Retina (tissue), 1 donor: Measurements from ENCODE around the gene ORMDL3.

Source experiments
- DNase-seq: peaks from one replicate; pipeline ENCODE4 v3.0.0-alpha.2; 2016

ORMDL3 gene

GRCh38 chr17:39927101-39927928 is at the start of gene ORMDL3, which contains the start of gene LRRC3C:
Gene ORMDL3 (minus strand): TSS chr17:39927601. CDS start chr17:39924203, 3,398 bp downstream.
Gene LRRC3C (plus strand): TSS chr17:39927732. CDS start chr17:39941524, 13,792 bp downstream.
- peak; percentile 99 for DNase-seq

DNA sequence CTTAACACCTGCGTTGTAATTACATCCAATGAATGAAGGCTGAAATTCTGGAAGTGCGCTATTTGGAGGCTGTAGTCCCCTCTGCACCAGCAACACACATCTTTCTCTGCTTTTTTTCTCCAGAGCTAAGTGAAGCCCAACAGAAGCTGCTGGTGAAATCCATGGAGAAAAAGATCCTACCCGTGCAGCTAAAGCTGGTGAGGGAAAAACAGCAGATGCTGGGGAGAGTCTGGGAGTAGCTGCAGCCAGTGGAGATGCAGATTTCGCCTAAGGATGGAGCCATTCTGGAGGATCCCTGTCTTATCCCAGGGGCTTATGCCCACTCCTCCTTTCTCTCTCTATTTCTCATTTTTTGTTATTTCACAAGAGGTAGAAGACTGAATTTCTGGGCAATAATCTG is 48.4 kb upstream of the ORMDL3 start:
- DNase-seq = no peak

DNA sequence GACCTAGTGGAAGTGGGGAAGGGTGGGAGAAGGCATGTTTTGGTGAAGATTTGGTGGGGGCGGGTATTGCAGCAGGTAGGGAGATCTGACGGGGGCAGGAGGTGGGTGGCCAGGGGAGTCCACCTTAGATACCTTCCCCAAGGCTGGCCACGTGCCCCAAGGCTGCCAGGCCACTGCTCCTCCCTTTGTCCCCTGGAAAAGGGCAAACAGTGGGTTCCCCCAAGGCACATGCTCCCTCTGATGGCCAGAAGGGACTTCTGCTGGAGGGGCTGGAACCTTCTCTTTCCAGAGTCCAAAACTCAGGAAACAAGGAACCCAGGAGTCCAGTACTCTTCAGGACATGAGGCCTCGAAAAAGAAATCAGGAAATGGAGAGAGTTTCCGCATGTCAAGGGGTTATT is 47.0 kb upstream of the ORMDL3 start:
- no peak for DNase-seq

GRCh38 chr17:39973496-39973895 is 46.1 kb upstream of the ORMDL3 start:
- DNase-seq = no peak

GRCh38 chr17:39972271-39972670 is 44.9 kb upstream of the ORMDL3 start:
- DNase-seq = no peak

GRCh38 chr17:39971076-39971603 is 43.7 kb upstream of the ORMDL3 start:
- no peak for DNase-seq

GRCh38 chr17:39970157-39970692 is 42.8 kb upstream of the ORMDL3 start:
- DNase-seq = no peak

- DNase-seq = no peak
These were observed 42.0 kb upstream of the ORMDL3 start for GRCh38 chr17:39969375-39969774.

GRCh38 chr17:39968761-39969160 is 41.4 kb upstream of the ORMDL3 start:
- DNase-seq = no peak

- DNase-seq = no peak
These were observed 39.4 kb upstream of the ORMDL3 start for GRCh38 chr17:39966771-39967170.

DNA sequence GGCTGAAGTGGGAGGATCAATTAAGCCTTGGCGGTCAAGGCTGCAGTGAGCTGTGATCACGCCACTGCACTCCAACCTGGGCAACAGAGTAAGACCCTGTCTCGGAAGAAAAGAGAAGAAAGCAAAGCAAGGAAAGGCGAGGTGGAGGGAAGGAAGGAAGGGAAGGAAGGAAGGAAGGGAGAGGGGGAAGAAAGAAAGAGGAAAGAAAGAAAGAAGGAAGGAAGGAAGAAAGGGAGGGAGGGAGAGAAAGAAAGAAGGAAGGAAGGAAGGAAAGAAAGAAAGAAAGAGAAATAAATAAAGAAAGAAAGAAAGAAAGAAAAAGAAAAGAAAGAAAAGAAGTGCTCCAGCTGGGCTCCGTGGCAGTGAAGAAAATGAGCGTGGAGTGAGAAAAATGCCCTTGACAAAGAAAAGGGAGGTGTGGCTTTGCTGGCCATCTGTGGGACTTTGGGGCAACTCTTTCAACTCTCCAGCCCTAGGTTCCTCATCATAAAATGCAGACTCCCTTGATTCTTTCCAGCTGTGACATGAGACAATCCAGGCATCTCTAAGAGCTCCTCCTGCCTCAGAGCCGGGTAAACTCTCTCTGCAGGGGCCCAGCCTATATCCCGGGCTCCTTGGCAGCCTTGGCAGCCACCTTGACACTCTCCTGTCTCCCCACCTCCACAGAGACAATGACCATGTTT is 37.8 kb upstream of the ORMDL3 start:
- DNase-seq = no peak

DNA sequence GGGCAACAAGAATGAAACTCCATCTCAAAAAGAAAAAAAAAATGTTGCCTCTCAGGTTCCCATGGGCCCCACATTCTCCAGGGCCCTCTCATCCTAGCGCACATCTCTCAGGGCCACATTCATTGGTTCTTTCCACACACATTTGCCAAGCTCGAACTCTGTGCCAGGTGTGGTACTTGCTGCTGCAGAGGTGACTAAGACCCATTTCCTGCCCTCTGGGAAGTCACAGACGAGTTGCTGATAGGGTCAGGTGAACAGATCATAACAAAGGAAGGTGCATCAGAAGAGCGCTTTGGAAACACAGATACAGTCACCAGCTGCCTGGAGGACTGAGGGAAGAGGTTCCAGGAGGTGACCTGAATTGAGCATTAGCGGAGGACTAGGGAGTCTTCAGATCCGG is 36.4 kb upstream of the ORMDL3 start:
- no peak for DNase-seq

- no peak for DNase-seq
These were observed 35.3 kb upstream of the ORMDL3 start, which contains the start of gene GSDMA for GRCh38 chr17:39962642-39963220. Gene GSDMA (plus strand): TSS chr17:39963004. CDS start chr17:39965688, 2,684 bp downstream.

DNA sequence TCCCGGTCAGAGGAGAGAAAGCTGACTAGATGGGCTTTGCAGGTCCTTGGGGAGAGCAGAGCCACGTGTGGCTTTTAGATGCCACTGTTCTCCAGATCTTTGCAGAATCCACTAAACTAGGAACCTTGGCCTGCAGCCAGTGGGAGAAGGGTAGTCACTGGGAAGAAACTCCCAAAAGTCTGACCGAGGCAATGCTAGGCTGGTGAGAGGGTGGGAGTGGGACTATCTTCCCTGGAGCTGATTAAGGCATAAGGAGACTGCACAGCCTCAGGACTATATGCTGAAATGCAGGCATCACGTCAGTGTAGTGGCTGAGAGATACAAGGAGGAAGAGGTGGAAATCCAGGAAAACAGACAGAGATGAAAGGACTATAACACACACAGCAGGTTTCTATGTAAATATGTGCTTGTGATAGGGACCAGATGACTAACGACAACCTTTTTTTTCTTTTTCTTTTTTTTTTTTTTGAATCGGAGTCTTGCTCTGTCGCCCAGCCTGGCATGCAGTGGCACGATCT is 33.2 kb upstream of the ORMDL3 start:
- DNase-seq = no peak

DNA sequence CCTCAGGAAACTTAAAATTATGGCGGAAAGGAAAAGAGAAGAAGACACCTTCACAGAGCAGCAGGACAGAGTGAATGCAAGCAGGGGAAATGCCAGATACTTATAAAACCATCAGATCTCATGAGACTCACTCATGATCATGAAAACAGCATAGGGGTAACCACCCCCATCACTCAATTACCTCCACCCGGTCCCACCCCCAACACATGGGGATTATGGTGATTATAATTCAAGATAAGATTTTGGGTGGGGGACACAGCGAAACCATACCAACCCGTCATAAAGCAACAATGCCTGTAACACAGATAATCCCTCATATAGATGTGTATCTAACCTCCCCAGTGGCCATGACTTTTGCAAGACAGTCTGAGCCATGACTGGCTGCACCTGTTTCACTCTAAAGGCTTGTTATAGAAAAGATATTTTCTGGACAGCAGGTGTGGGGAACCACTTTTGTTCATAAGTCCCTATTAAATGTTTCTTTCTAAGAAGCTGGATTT is 28.4 kb upstream of the ORMDL3 start:
- DNase-seq = no peak

DNA sequence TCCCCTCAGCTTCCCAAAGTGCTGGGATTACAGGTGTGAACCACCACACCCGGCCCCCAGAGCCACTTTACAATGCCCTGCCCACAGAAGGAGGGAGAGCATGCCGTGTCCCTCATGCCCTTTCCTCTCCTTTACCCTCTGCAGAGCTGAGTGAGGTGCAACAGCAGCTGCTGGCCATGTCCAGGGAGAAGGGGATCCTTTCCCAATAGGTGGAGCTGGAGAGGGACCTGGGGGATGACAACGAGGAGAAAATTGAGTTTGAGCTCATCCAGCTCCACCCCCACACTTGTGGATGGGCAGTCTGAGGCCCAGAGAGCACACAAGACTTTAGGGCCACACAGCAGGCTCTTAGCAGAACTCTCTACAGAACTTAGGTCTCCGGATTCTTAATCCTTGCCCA is 27.5 kb upstream of the ORMDL3 start:
- no peak for DNase-seq

DNA sequence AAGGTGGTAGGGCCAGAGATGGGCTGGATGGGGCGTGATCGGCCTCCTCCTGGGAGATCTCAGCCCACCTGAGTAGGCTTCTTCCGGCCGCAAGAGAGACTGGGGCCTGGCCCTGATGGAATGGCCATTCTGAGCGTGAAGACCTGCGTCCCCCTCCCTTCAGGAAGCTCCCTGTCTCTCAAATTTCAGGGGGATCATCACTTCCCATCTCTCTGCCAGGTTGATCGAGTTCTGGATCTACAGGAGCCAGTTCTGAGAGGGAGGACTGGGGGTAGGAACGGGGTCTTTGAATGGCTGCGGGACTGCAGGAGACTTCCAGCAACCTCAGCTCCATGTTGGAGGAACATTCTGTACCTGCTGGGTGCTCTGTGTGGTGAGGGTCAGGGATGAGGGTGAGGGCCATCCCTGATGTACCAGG is 26.1 kb upstream of the ORMDL3 start:
- DNase-seq = no peak

GRCh38 chr17:39952680-39953470 is 25.5 kb upstream of the ORMDL3 start:
- DNase-seq = peak; percentile 88

GRCh38 chr17:39951924-39952679 is 24.7 kb upstream of the ORMDL3 start:
- DNase-seq = no peak

GRCh38 chr17:39950871-39951348 is 23.5 kb upstream of the ORMDL3 start:
- DNase-seq = peak; percentile 35

- no peak for DNase-seq
These were observed 21.6 kb upstream of the ORMDL3 start for GRCh38 chr17:39949028-39949427.
